ENCODE measurements around the gene PEX5L.
"Not testable (repeated sequence)": the region's sequence is repeated elsewhere in the genome, so short reads cannot be mapped to it uniquely, and the experiment has no call there.

PEX5L gene

GRCh38 chr3:179801263-179801662, 235.5 kb downstream of the PEX5L start:
- Mint-ChIP-seq H3K4me3 (no peak overlapping the region), H3K27me3 (ENCODE audit: low read depth) (peaks cover 19% of the 10 kb centered on the region), H3K4me1 (ENCODE audit: low read depth) (no peaks in the 10 kb centered on the region), H3K9me3 (no peaks in the 10 kb centered on the region), H3K36me3 (ENCODE audit: low read depth) (no peaks in the 10 kb centered on the region), H3K27ac (no peak overlapping the region)

- Mint-ChIP-seq H3K4me3 (no peak overlapping the region), H3K27me3 (ENCODE audit: low read depth) (peaks cover 15% of the 10 kb centered on the region), H3K4me1 (ENCODE audit: low read depth) (no peaks in the 10 kb centered on the region)
Measured at GRCh38 chr3:179797192-179797591, 239.5 kb downstream of the PEX5L start.

GRCh38 chr3:179796421-179796820, 240.3 kb downstream of the PEX5L start:
- H3K27me3 Mint-ChIP-seq (ENCODE audit: low read depth) = peaks cover 15% of the 10 kb centered on the region
- H3K27ac Mint-ChIP-seq = no peak overlapping the region
- H3K4me3 Mint-ChIP-seq = no peak overlapping the region
- H3K9me3 Mint-ChIP-seq = no peaks in the 10 kb centered on the region
- no peaks in the 10 kb centered on the region for H3K4me1 Mint-ChIP-seq (ENCODE audit: low read depth)
- no peaks in the 10 kb centered on the region for H3K36me3 Mint-ChIP-seq (ENCODE audit: low read depth)

More at GRCh38 chr3:179797192-179797591, 239.5 kb downstream of the PEX5L start:
- H3K9me3 Mint-ChIP-seq = no peaks in the 10 kb centered on the region
- no peak overlapping the region for H3K27ac Mint-ChIP-seq
- no peaks in the 10 kb centered on the region for H3K36me3 Mint-ChIP-seq (ENCODE audit: low read depth)

GRCh38 chr3:179794355-179794754, 242.4 kb downstream of the PEX5L start:
- no peak overlapping the region for H3K27ac Mint-ChIP-seq
- peaks cover 10% of the 10 kb centered on the region for H3K27me3 Mint-ChIP-seq (ENCODE audit: low read depth)
- no peaks in the 10 kb centered on the region for H3K36me3 Mint-ChIP-seq (ENCODE audit: low read depth)
- H3K4me1 Mint-ChIP-seq (ENCODE audit: low read depth) = no peaks in the 10 kb centered on the region
- H3K4me3 Mint-ChIP-seq = no peak overlapping the region
- no peaks in the 10 kb centered on the region for H3K9me3 Mint-ChIP-seq

GRCh38 chr3:179791793-179792192, 244.9 kb downstream of the PEX5L start:
- no peaks in the 10 kb centered on the region for H3K9me3 Mint-ChIP-seq
- no peak overlapping the region for H3K4me3 Mint-ChIP-seq
- no peaks in the 10 kb centered on the region for H3K4me1 Mint-ChIP-seq (ENCODE audit: low read depth)
- H3K27ac Mint-ChIP-seq = no peak overlapping the region
- peaks cover 8% of the 10 kb centered on the region for H3K27me3 Mint-ChIP-seq (ENCODE audit: low read depth)
- H3K36me3 Mint-ChIP-seq (ENCODE audit: low read depth) = no peaks in the 10 kb centered on the region

GRCh38 chr3:179788996-179789395, 247.7 kb downstream of the PEX5L start:
- H3K36me3 Mint-ChIP-seq (ENCODE audit: low read depth) = no peaks in the 10 kb centered on the region

GRCh38 chr3:179782841-179783240, 253.9 kb downstream of the PEX5L start:
- not testable (repeated sequence) for H3K36me3 Mint-ChIP-seq (ENCODE audit: low read depth)

More at GRCh38 chr3:179788996-179789395, 247.7 kb downstream of the PEX5L start:
- Mint-ChIP-seq H3K27ac (no peak overlapping the region), H3K27me3 (ENCODE audit: low read depth) (no peaks in the 10 kb centered on the region), H3K4me1 (ENCODE audit: low read depth) (no peaks in the 10 kb centered on the region), H3K4me3 (no peak overlapping the region), H3K9me3 (no peaks in the 10 kb centered on the region)

GRCh38 chr3:179775416-179776122, 261.2 kb downstream of the PEX5L start:
- H3K27ac Mint-ChIP-seq = no peak overlapping the region
- peaks cover 2% of the 10 kb centered on the region for H3K36me3 Mint-ChIP-seq (ENCODE audit: low read depth)
- no peak overlapping the region for H3K4me3 Mint-ChIP-seq
- H3K9me3 Mint-ChIP-seq = no peaks in the 10 kb centered on the region
- H3K27me3 Mint-ChIP-seq (ENCODE audit: low read depth) = no peaks in the 10 kb centered on the region
- no peaks in the 10 kb centered on the region for H3K4me1 Mint-ChIP-seq (ENCODE audit: low read depth)

More at GRCh38 chr3:179782841-179783240, 253.9 kb downstream of the PEX5L start:
- H3K4me3 Mint-ChIP-seq; H3K27me3 Mint-ChIP-seq (ENCODE audit: low read depth); H3K4me1 Mint-ChIP-seq (ENCODE audit: low read depth); H3K9me3 Mint-ChIP-seq; H3K27ac Mint-ChIP-seq: not testable (repeated sequence)

GRCh38 chr3:179772297-179772696, 264.4 kb downstream of the PEX5L start:
- Mint-ChIP-seq H3K36me3 (ENCODE audit: low read depth) (no peaks in the 10 kb centered on the region), H3K9me3 (no peaks in the 10 kb centered on the region)

GRCh38 chr3:179771797-179772196, 264.9 kb downstream of the PEX5L start:
- Mint-ChIP-seq H3K27me3 (ENCODE audit: low read depth) (no peaks in the 10 kb centered on the region), H3K36me3 (ENCODE audit: low read depth) (no peaks in the 10 kb centered on the region), H3K9me3 (no peaks in the 10 kb centered on the region), H3K4me3 (no peak overlapping the region), H3K27ac (no peak overlapping the region), H3K4me1 (ENCODE audit: low read depth) (peaks cover 3% of the 10 kb centered on the region)

More at GRCh38 chr3:179772297-179772696, 264.4 kb downstream of the PEX5L start:
- no peak overlapping the region for H3K4me3 Mint-ChIP-seq
- H3K4me1 Mint-ChIP-seq (ENCODE audit: low read depth) = peaks cover 3% of the 10 kb centered on the region
- H3K27ac Mint-ChIP-seq = no peak overlapping the region
- H3K27me3 Mint-ChIP-seq (ENCODE audit: low read depth) = no peaks in the 10 kb centered on the region

GRCh38 chr3:179769411-179770247, 267.1 kb downstream of the PEX5L start:
- H3K36me3 Mint-ChIP-seq (ENCODE audit: low read depth) = no peaks in the 10 kb centered on the region
- peaks cover 3% of the 10 kb centered on the region for H3K4me1 Mint-ChIP-seq (ENCODE audit: low read depth)
- H3K9me3 Mint-ChIP-seq = no peaks in the 10 kb centered on the region
- H3K27ac Mint-ChIP-seq = no peak overlapping the region
- no peaks in the 10 kb centered on the region for H3K27me3 Mint-ChIP-seq (ENCODE audit: low read depth)
- H3K4me3 Mint-ChIP-seq = no peak overlapping the region

- H3K4me3 Mint-ChIP-seq = no peak overlapping the region
- no peak overlapping the region for H3K27ac Mint-ChIP-seq
- H3K9me3 Mint-ChIP-seq = no peaks in the 10 kb centered on the region
- H3K27me3 Mint-ChIP-seq (ENCODE audit: low read depth) = no peaks in the 10 kb centered on the region
- H3K4me1 Mint-ChIP-seq (ENCODE audit: low read depth) = peaks cover 3% of the 10 kb centered on the region
- H3K36me3 Mint-ChIP-seq (ENCODE audit: low read depth) = no peaks in the 10 kb centered on the region
Measured at GRCh38 chr3:179768080-179768479, 268.7 kb downstream of the PEX5L start.

- Mint-ChIP-seq H3K4me3 (no peak overlapping the region), H3K4me1 (ENCODE audit: low read depth) (peaks cover 3% of the 10 kb centered on the region), H3K9me3 (no peaks in the 10 kb centered on the region), H3K27ac (no peak overlapping the region), H3K36me3 (ENCODE audit: low read depth) (no peaks in the 10 kb centered on the region), H3K27me3 (ENCODE audit: low read depth) (no peaks in the 10 kb centered on the region)
Measured at GRCh38 chr3:179766416-179767133, 270.2 kb downstream of the PEX5L start.

- no peak overlapping the region for H3K4me3 Mint-ChIP-seq
- H3K9me3 Mint-ChIP-seq = no peaks in the 10 kb centered on the region
- no peaks in the 10 kb centered on the region for H3K36me3 Mint-ChIP-seq (ENCODE audit: low read depth)
- H3K4me1 Mint-ChIP-seq (ENCODE audit: low read depth) = peaks cover 3% of the 10 kb centered on the region
- H3K27me3 Mint-ChIP-seq (ENCODE audit: low read depth) = no peaks in the 10 kb centered on the region
- H3K27ac Mint-ChIP-seq = no peak overlapping the region
Measured at GRCh38 chr3:179765396-179765795, 271.3 kb downstream of the PEX5L start.

Measured in T-helper 1 cell treated with Interleukin-12 subunit alpha and Interleukin-12 subunit beta and Interleukin-4 antibody, amounts not matched to agents 30 μg/mL and 1 μg/mL, for 36 hours (primary cell).